HEK293 (cell line): ENCODE measurements around the gene SLC35F3.

ENCODE experiments used
- CTCF ChIA-PET: fragments of 350-600 bp; formaldehyde crosslinking; extraction: SDS; loops from one replicate; lab custom pipeline; 2021; ENCODE audit warnings: antibody characterized with exemption; lab: Yijun Ruan, JAX
- POLR2A ChIA-PET: fragments of 300-600 bp; formaldehyde crosslinking; extraction: SDS; loops from one replicate; lab custom pipeline; 2020; ENCODE audit warnings: antibody characterized with exemption, inconsistent platforms; lab: Yijun Ruan, JAX
- H3K27ac ChIP-seq: fragments of 200-500 bp; sonication (Bioruptor generic); 2 replicates; pipeline ENCODE4 v1.5.1; 2014; ENCODE audit warnings: low read depth, low read length, control low read depth, inconsistent platforms; ENCODE audit errors: extremely low read depth
- H3K36me3 ChIP-seq, 2 experiments: fragments of 200-500 bp in 1 of 2; sonication (Bioruptor generic) in 1 of 2; 1 replicate in 1 of 2; 2 replicates in 1 of 2; pipeline ENCODE4 v1.5.1; 2014 to 2017; ENCODE audit warnings: inconsistent platforms in 2 of 2, low read length in 2 of 2; ENCODE audit not compliant: control insufficient read depth in 2 of 2, insufficient read depth in 1 of 2
- H3K4me1 ChIP-seq: fragments of 200-500 bp; sonication (Bioruptor generic); 2 replicates; pipeline ENCODE4 v1.5.1; 2014; ENCODE audit warnings: mild to moderate bottlenecking, low read length, inconsistent platforms; ENCODE audit not compliant: control insufficient read depth, insufficient read depth
- H3K4me3 ChIP-seq: 2 replicates; pipeline ENCODE4 v1.5.1; 2011; ENCODE audit warnings: low read depth, mild to moderate bottlenecking, control low read depth, low read length, moderate library complexity
- H3K9me3 ChIP-seq: fragments of 200-500 bp; sonication (Bioruptor generic); 2 replicates; pipeline ENCODE4 v1.5.1; 2014; ENCODE audit warnings: low read depth, low read length, inconsistent platforms; ENCODE audit not compliant: control insufficient read depth, insufficient read depth
- IKZF3 ChIP-seq: fragments of 450-650 bp; IDR thresholded peaks from 2 replicates; pipeline ENCODE4 v1.5.0; 2018; ENCODE audit warnings: missing biosample characterization, mild to moderate bottlenecking, missing genetic modification characterization, moderate library complexity
- MZF1 ChIP-seq: fragments of 450-650 bp; formaldehyde crosslinking; IDR thresholded peaks from 2 replicates; pipeline ENCODE4 v1.5.1; 2017; ENCODE audit warnings: missing biosample characterization, missing genetic modification characterization, borderline replicate concordance
- RBAK ChIP-seq: fragments of 450-650 bp; formaldehyde crosslinking; IDR thresholded peaks from 2 replicates; pipeline ENCODE4 v1.5.1; 2016; ENCODE audit warnings: missing biosample characterization, missing genetic modification characterization
- SALL2 ChIP-seq: fragments of 450-650 bp; formaldehyde crosslinking; IDR thresholded peaks from 2 replicates; pipeline ENCODE4 v1.5.0; 2017; ENCODE audit warnings: missing biosample characterization, mild to moderate bottlenecking, missing genetic modification characterization, borderline replicate concordance
- SETDB1 ChIP-seq: IDR thresholded peaks from one replicate; pipeline ENCODE4 v1.6.1; 2017; ENCODE audit warnings: mild to moderate bottlenecking, low read length, moderate library complexity, mixed read lengths; ENCODE audit not compliant: insufficient read length
- WT1 ChIP-seq: fragments of 450-650 bp; formaldehyde crosslinking; IDR thresholded peaks from 2 replicates; pipeline ENCODE4 v1.5.1; 2016; ENCODE audit warnings: missing biosample characterization, missing genetic modification characterization
- ZBTB1 ChIP-seq: fragments of 450-650 bp; formaldehyde crosslinking; IDR thresholded peaks from 2 replicates; pipeline ENCODE4 v1.5.1; 2016; ENCODE audit warnings: missing biosample characterization, missing genetic modification characterization
- ZFP37 ChIP-seq: fragments of 450-650 bp; formaldehyde crosslinking; IDR thresholded peaks from 2 replicates; pipeline ENCODE4 v1.5.1; 2016; ENCODE audit warnings: missing biosample characterization, missing genetic modification characterization
- ZNF121 ChIP-seq: fragments of 450-650 bp; formaldehyde crosslinking; IDR thresholded peaks from 2 replicates; pipeline ENCODE4 v1.5.1; 2016; ENCODE audit warnings: missing biosample characterization, missing genetic modification characterization
- ZNF184 ChIP-seq: fragments of 450-650 bp; IDR thresholded peaks from 2 replicates; pipeline ENCODE4 v1.5.1; 2018; ENCODE audit warnings: missing biosample characterization, mild to moderate bottlenecking, missing genetic modification characterization
- ZNF274 ChIP-seq, 2 experiments: fragments of 200-500 bp in 1 of 2; fragments of 450-650 bp in 1 of 2; sonication (Bioruptor generic) in 1 of 2; formaldehyde crosslinking in 1 of 2; IDR thresholded peaks; 2 replicates each; pipeline versions ENCODE4 v1.5.1 to v1.6.1; 2014 to 2016; ENCODE audit warnings: borderline replicate concordance in 1 of 2, inconsistent platforms in 1 of 2, low read length in 1 of 2, missing biosample characterization in 1 of 2, missing genetic modification characterization in 1 of 2
- ZNF521 ChIP-seq: fragments of 450-650 bp; formaldehyde crosslinking; IDR thresholded peaks from 2 replicates; pipeline ENCODE4 v1.5.1; 2017; ENCODE audit warnings: missing biosample characterization, mild to moderate bottlenecking, missing genetic modification characterization
- ZNF561 ChIP-seq: fragments of 450-650 bp; IDR thresholded peaks from 2 replicates; pipeline ENCODE4 v1.5.1; 2018; ENCODE audit warnings: missing biosample characterization, missing genetic modification characterization, borderline replicate concordance
- ZNF585B ChIP-seq: fragments of 450-650 bp; formaldehyde crosslinking; IDR thresholded peaks from 2 replicates; pipeline ENCODE4 v1.5.1; 2016; ENCODE audit warnings: missing biosample characterization, missing genetic modification characterization
- ZNF610 ChIP-seq: fragments of 450-650 bp; formaldehyde crosslinking; IDR thresholded peaks from 2 replicates; pipeline ENCODE4 v1.5.1; 2016; ENCODE audit warnings: missing biosample characterization, missing genetic modification characterization, borderline replicate concordance
- ZNF677 ChIP-seq: fragments of 450-650 bp; IDR thresholded peaks from 2 replicates; pipeline ENCODE4 v1.5.0; 2018; ENCODE audit warnings: missing biosample characterization, mild to moderate bottlenecking, missing genetic modification characterization, moderate library complexity
- ZNF747 ChIP-seq: fragments of 450-650 bp; formaldehyde crosslinking; IDR thresholded peaks from 2 replicates; pipeline ENCODE4 v1.5.1; 2016; ENCODE audit warnings: missing biosample characterization, missing genetic modification characterization
- ZNF768 ChIP-seq: fragments of 450-650 bp; formaldehyde crosslinking; IDR thresholded peaks from 2 replicates; pipeline ENCODE4 v1.5.1; 2018; ENCODE audit warnings: missing biosample characterization, mild to moderate bottlenecking, missing genetic modification characterization
- ZSCAN30 ChIP-seq: fragments of 450-650 bp; IDR thresholded peaks from 2 replicates; pipeline ENCODE4 v1.5.1; 2018; ENCODE audit warnings: missing biosample characterization, mild to moderate bottlenecking, missing genetic modification characterization, moderate library complexity
- TF ChIP-seq, protein P1 (sequence below): fragments of 450-650 bp; formaldehyde crosslinking; IDR thresholded peaks from 2 replicates; pipeline ENCODE4 v1.5.1; 2016; ENCODE audit warnings: missing biosample characterization, missing genetic modification characterization, low read depth

The SLC35F3 gene

DNA sequence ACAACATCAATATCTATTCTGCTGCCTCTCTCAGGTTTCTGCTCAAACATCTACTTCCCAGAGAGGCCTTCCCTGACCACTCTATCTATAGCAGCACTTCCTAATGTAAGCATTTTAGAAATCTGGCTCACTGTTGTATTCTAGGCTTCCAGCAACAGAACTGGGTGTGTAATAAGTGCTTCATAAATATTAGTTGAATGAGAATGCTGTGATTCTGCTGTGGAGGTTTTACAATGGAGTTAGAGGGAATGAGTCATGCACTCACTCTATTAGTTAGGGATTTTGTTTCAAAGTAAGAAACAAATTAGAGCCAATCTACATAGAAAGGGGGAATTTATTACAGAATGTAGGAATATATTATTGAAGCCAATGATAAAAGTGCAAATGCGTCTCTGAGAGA, 38.6 kb upstream of the SLC35F3 start (continued):
- TF ChIP-seq ZSCAN30 (no peak), ZBTB1 (tag by site-specific recombination) (no peak), ZNF768 (no peak), ZNF121 (tag by site-specific recombination) (no peak), WT1 (tag by site-specific recombination) (no peak)

DNA sequence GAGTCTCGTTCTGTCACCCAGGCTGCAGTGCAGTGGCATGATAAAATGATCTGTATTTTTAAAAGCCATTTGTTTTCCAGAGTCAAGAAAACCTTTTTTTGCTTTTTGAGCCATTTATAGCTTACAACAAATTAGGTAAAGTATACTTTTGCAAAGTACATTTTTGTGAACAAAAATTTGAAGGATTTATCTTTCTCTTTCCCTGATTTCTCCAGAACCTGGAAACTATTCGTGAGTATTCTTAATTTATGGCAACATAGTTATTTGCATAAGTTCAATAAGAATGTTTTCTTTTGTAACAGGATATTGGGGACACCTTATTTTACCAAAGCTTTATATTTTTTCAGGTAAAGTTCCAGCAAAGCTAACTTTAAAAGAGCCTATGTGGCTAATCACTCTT, 37.4 kb upstream of the SLC35F3 start:
- POLR2A ChIA-PET = no interaction called here

DNA sequence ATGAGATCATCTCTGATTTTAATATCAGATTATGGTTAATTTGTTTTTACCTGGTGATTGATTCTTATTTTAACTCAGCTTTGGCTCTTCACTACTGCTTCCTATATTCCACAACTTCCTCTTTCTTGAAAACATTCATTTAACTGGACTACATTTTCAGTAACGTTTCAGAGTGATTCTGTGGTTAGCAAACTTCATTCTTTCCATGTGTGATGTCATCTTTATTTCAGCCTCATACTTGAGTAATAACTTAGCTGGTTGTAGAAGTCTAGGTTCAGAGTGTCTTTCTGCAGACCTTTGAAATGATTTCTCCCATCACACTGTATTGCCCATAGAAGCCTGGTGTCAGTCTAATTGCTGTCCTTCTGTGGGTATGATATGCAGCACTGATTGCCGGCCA, 36.0 kb upstream of the SLC35F3 start:
- no peak overlapping the region for H3K27ac ChIP-seq
- CTCF ChIA-PET = interaction anchor here (0.5 to 1.2 kb wide), 3 partner anchors 35 to 115 kb away, joined by 3 to 4 read pairs (median 3); no protein-coding TSS in a partner anchor
- no peak overlapping the region for H3K4me3 ChIP-seq
- H3K4me1 ChIP-seq = no peaks in the 10 kb centered on the region
- no peaks in the 10 kb centered on the region for H3K9me3 ChIP-seq
- no peaks in the 10 kb centered on the region for H3K36me3 ChIP-seq
- TF ChIP-seq, protein P1, sequence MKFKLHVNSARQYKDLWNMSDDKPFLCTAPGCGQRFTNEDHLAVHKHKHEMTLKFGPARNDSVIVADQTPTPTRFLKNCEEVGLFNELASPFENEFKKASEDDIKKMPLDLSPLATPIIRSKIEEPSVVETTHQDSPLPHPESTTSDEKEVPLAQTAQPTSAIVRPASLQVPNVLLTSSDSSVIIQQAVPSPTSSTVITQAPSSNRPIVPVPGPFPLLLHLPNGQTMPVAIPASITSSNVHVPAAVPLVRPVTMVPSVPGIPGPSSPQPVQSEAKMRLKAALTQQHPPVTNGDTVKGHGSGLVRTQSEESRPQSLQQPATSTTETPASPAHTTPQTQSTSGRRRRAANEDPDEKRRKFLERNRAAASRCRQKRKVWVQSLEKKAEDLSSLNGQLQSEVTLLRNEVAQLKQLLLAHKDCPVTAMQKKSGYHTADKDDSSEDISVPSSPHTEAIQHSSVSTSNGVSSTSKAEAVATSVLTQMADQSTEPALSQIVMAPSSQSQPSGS (tag by site-specific recombination) = peak; percentile 81
- TF ChIP-seq ZNF521 (tag by site-specific recombination) (no peak), IKZF3 (tag by site-specific recombination) (no peak), ZNF677 (tag by site-specific recombination) (no peak), ZFP37 (tag by site-specific recombination) (0 out of 2 replicates have a peak, but pooled peaks have one; percentile 5)
- POLR2A ChIA-PET = no interaction called here

More for the DNA sequence above, 37.4 kb upstream of the SLC35F3 start:
- Histone ChIP-seq H3K4me3 (no peak overlapping the region), H3K9me3 (no peaks in the 10 kb centered on the region), H3K27ac (no peak overlapping the region), H3K36me3 (no peaks in the 10 kb centered on the region), H3K4me1 (no peaks in the 10 kb centered on the region)
- CTCF ChIA-PET = interaction anchor here (1.5 kb wide), 1 partner anchor 37 kb away, joined by 5 read pairs; no protein-coding TSS in a partner anchor
- TF ChIP-seq ZNF184 = peak; percentile 60; the same call in 1 of the 2 replicates
- TF ChIP-seq RBAK (tag by site-specific recombination) = no peak
- 0 out of 2 replicates have a peak, but pooled peaks have one; percentile 11 for TF ChIP-seq ZNF585B (tag by site-specific recombination)
- TF ChIP-seq, protein P1 (tag by site-specific recombination) = no peak
- TF ChIP-seq SETDB1 = peak; percentile 93
- TF ChIP-seq ZNF561 (tag by site-specific recombination) = no peak
- TF ChIP-seq ZNF274 (IDR thresholded peaks at IDR 0.05; ENCODE audit: low read length) = no peak
- no peak for TF ChIP-seq ZNF274 (tag by site-specific recombination; IDR thresholded peaks at IDR 0.05; ENCODE audit: borderline replicate concordance)

DNA sequence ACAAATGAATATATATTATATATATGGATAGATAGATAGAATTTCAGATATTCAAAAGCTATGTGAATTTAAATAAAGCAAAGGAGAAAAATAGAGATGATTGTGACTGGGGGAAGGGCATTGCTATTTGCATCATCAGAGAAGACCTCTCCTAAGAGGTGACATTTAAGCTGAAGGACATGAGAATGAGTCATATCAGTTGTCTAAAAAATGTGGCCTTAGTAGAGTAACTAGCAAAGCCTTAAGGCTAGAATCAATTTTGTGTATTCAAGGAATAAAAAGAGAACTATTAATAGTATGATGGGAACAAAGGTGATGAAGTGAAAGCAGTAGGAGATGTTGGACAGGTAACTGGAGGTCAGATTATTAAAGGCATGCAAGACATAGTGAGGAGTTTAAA, 34.8 kb upstream of the SLC35F3 start:
- CTCF ChIA-PET = interaction anchor here (1.4 kb wide), 1 partner anchor 35 kb away, joined by 4 read pairs; the partner anchor contains the start of gene SLC35F3

More for the DNA sequence above, 34.8 kb upstream of the SLC35F3 start:
- TF ChIP-seq SALL2 (tag by site-specific recombination) (no peak), ZNF610 (no peak), ZNF747 (no peak), MZF1 (tag by site-specific recombination) (no peak)
- Histone ChIP-seq H3K4me3 (no peak overlapping the region), H3K36me3 (no peaks in the 10 kb centered on the region), H3K9me3 (no peaks in the 10 kb centered on the region), H3K4me1 (no peaks in the 10 kb centered on the region), H3K27ac (no peak overlapping the region)
- POLR2A ChIA-PET = no interaction called here
